GM12878 (cell line): ENCODE data around the gene CBLN1. TPM values are rescaled to one million over a fixed set of nuclear protein-coding genes. Genes with fewer than 3 reads are reported as not detected.

Source experiments
- ATAC-seq: fragments of 200-7000 bp; cut with Tn5 transposase; 3 replicates; pipeline ENCODE4 v1.9.1; 2020; ENCODE audit warnings: mild to moderate bottlenecking, moderate library complexity
- BruUV-seq: library from RNA; stranded (reverse); fragments of 400-500 nt; replicated peaks from 2 replicates; lab custom pipeline; 2021; lab: Mats Ljungman, UMichigan
- CTCF ChIA-PET: fragments of 300-600 bp; sonication (Branson Sonifier 250); formaldehyde crosslinking; extraction: SDS; loops from one replicate; lab custom pipeline; 2021; ENCODE audit warnings: inconsistent platforms; lab: Yijun Ruan, JAX
- POLR2A ChIA-PET: fragments of 350-600 bp; formaldehyde crosslinking; extraction: SDS; loops from one replicate; lab custom pipeline; 2021; ENCODE audit warnings: inconsistent platforms; lab: Charles Lee
- RAD21 ChIA-PET: fragments of 300-600 bp; sonication (Branson Sonifier 250); formaldehyde crosslinking; loops from one replicate; lab custom pipeline; 2023; ENCODE audit warnings: antibody characterized with exemption; ENCODE audit not compliant: unreplicated experiment; lab: Charles Lee
- SMC1A ChIA-PET: fragments of 300-600 bp; sonication (Branson Sonifier 250); formaldehyde crosslinking; loops from one replicate; lab custom pipeline; 2023; ENCODE audit not compliant: unreplicated experiment, uncharacterized antibody; lab: Charles Lee
- DNase-seq: peaks from one replicate; pipeline ENCODE4 v3.0.0-alpha.2; 2011; ENCODE audit warnings: low read depth, low spot score
- FAIRE-seq: peaks from 3 replicates; lab custom pipeline; 2011; peaks lifted over from hg19 to GRCh38; lab: Jason Lieb, UNC
- H2AFZ ChIP-seq: 2 replicates; pipeline ENCODE4 v1.6.0; 2011; ENCODE audit warnings: low read depth, low read length, control low read depth; ENCODE audit not compliant: control insufficient read depth
- H3K27ac ChIP-seq: 2 replicates; pipeline ENCODE4 v1.5.1; 2011; ENCODE audit warnings: control low read depth; ENCODE audit not compliant: control insufficient read depth, insufficient read depth
- H3K27me3 ChIP-seq, 2 experiments: replicated peaks in 1 of 2; 2 replicates each; pipeline versions ENCODE4 v1.6.0 to v1.6.1; 2011; ENCODE audit warnings: low read length in 1 of 2; ENCODE audit not compliant: control insufficient read depth in 2 of 2, insufficient read depth in 2 of 2
- H3K36me3 ChIP-seq, 2 experiments: 2 replicates each; pipeline ENCODE4 v1.5.1; 2011; ENCODE audit warnings: low read length in 1 of 2; ENCODE audit not compliant: control insufficient read depth in 2 of 2, insufficient read depth in 2 of 2
- H3K4me1 ChIP-seq: 2 replicates; pipeline ENCODE4 v1.6.1; 2011; ENCODE audit warnings: mild to moderate bottlenecking, low read length, moderate library complexity, mixed read lengths; ENCODE audit not compliant: control insufficient read depth, insufficient read depth
- H3K4me2 ChIP-seq: 2 replicates; pipeline ENCODE4 v1.6.0; 2011; ENCODE audit warnings: control low read depth; ENCODE audit not compliant: control insufficient read depth, insufficient read depth
- H3K4me3 ChIP-seq: fragments of 200-600 bp; sonication (generic); 2 replicates; pipeline ENCODE4 v1.5.1; 2016
- H3K79me2 ChIP-seq: 2 replicates; pipeline ENCODE4 v1.6.0; 2011; ENCODE audit warnings: low read length; ENCODE audit not compliant: control insufficient read depth, insufficient read depth
- H3K9ac ChIP-seq: 2 replicates; pipeline ENCODE4 v1.8.0; 2011; ENCODE audit warnings: low read length, control low read depth, mixed read lengths; ENCODE audit not compliant: control insufficient read depth, insufficient read depth
- H3K9me3 ChIP-seq: replicated peaks from 3 replicates; pipeline ENCODE4 v1.5.1; 2011; ENCODE audit warnings: mild to moderate bottlenecking, low read length; ENCODE audit not compliant: control insufficient read depth, insufficient read depth
- H4K20me1 ChIP-seq: 2 replicates; pipeline ENCODE4 v1.6.0; 2011; ENCODE audit not compliant: control insufficient read depth, insufficient read depth
- ATF7 ChIP-seq: fragments of 450-650 bp; IDR thresholded peaks from 2 replicates; pipeline ENCODE4 v1.6.1; 2016; ENCODE audit warnings: low read depth, mild to moderate bottlenecking
- CREB1 ChIP-seq: IDR thresholded peaks from 2 replicates; pipeline ENCODE4 v1.6.1; 2012; ENCODE audit warnings: low read depth, mild to moderate bottlenecking, inconsistent platforms
- CTCF ChIP-seq, 3 experiments: IDR thresholded peaks in 2 of 3; conservative IDR thresholded peaks in 1 of 3; 2 replicates each; pipeline ENCODE4 v1.5.1; 2011; ENCODE audit warnings: low read depth in 3 of 3, low read length in 3 of 3, mild to moderate bottlenecking in 3 of 3, control low read depth in 2 of 3, moderate library complexity in 2 of 3, inconsistent platforms in 1 of 3, mixed read lengths in 1 of 3; ENCODE audit not compliant: control insufficient read depth in 2 of 3, insufficient read depth in 1 of 3; ENCODE audit errors: extremely low read depth in 1 of 3
- EZH2 ChIP-seq: IDR thresholded peaks from 2 replicates; pipeline ENCODE4 v1.6.1; 2012; ENCODE audit warnings: low read depth, mild to moderate bottlenecking, control low read depth, inconsistent platforms, low read length, borderline replicate concordance; ENCODE audit not compliant: control insufficient read depth
- SPI1 ChIP-seq: IDR thresholded peaks from 2 replicates; pipeline ENCODE4 v1.6.1; 2011; ENCODE audit warnings: low read depth, mild to moderate bottlenecking, low read length, moderate library complexity, borderline replicate concordance; ENCODE audit not compliant: insufficient read depth
- SUZ12 ChIP-seq: fragments of 200-600 bp; sonication (generic); IDR thresholded peaks from one replicate; pipeline ENCODE4 v1.6.1; 2018; ENCODE audit warnings: antibody characterized with exemption, mild to moderate bottlenecking; ENCODE audit not compliant: unreplicated experiment
- ZNF592 ChIP-seq: fragments of 450-650 bp; IDR thresholded peaks from 2 replicates; pipeline ENCODE4 v1.6.1; 2017; ENCODE audit warnings: mild to moderate bottlenecking, moderate library complexity
- WGBS: methylation state at CpG from one replicate; pipeline ENCODE4 v1.1.6; 2016; ENCODE audit warnings: low lambda C conversion rate; ENCODE audit not compliant: insufficient replicate concordance, insufficient coverage; ENCODE audit errors: missing lambda C conversion rate; 5-methylcytosine and 5-hydroxymethylcytosine counted together
- in situ Hi-C: fragments of 300-500 bp; cut with MboI; formaldehyde crosslinking; loops from 9 replicates; pipeline ENCODE4 v1.14.3; 2018; ENCODE audit warnings: mixed read lengths
- intact Hi-C: fragments of 100-400 bp; cut with micrococcal nuclease; formaldehyde crosslinking; loops from one replicate; pipeline ENCODE4 v1.14.2; 2022; ENCODE audit not compliant: unreplicated experiment
- polyA plus RNA-seq, 11 experiments: library from polyadenylated mRNA; depleted of rRNA in 4 of 11; unstranded in 6 of 11; stranded (reverse) in 5 of 11; fragments of >200 nt; fragmentation: Nextera tagmentation in 4 of 11; fragmentation: Illumina TruSeq in 1 of 11; extraction: Ambion mirVana in 4 of 11; extraction: Trizol in 1 of 11; gene quantifications; 1 replicate in 1 of 11; 2 replicates in 10 of 11; pipeline versions ENCODE4 v1.2.1 to v1.2.3, GENCODE V29; 2011 to 2016; ENCODE audit warnings: inconsistent platforms in 2 of 11, missing spikeins in 2 of 11, low read depth in 1 of 11
- total RNA-seq, 4 experiments: library from RNA; depleted of rRNA in 3 of 4; stranded (reverse); fragments of >200 nt in 3 of 4; fragmentation: Illumina TruSeq in 1 of 4; extraction: Trizol in 1 of 4; gene quantifications; 2 replicates each; pipeline versions ENCODE4 v1.2.1 to v1.2.3, GENCODE V29; 2013 to 2021

CBLN1 gene
- total and polyA plus RNA-seq, 10 of the 15 experiments (the other 5 are each of a cell fraction or from before 2014, with no cell fraction given) = not detected

GRCh38 chr16:49260253-49260652 lies 21.4 kb downstream of the CBLN1 start:
- TF ChIP-seq EZH2 = no peak
- no peak for TF ChIP-seq SUZ12
- TF ChIP-seq SPI1 = no peak
- TF ChIP-seq CTCF (IDR thresholded peaks at IDR 0.05 in 2 of 3, conservative IDR thresholded peaks at IDR 0.05 in 1 of 3; ENCODE audit: control insufficient read depth in 2 of 3, extremely low read depth in 1 of 3, insufficient read depth in 1 of 3, low read depth in 3 of 3, low read length in 3 of 3) = no peak
- TF ChIP-seq ATF7 = no peak
- TF ChIP-seq CREB1 = no peak
- no peak for TF ChIP-seq ZNF592
- TF ChIP-seq, all 136 proteins: peak for 0
- FAIRE-seq (no peak), DNase-seq (no peak), ATAC-seq (no peak)
- Histone ChIP-seq H3K4me1 (no peaks in the 10 kb centered on the region), H4K20me1 (no peaks in the 10 kb centered on the region), H3K27me3 (no peaks in the 10 kb centered on the region), H3K9me3 (no peaks in the 10 kb centered on the region), H2AFZ (no peak overlapping the region), H3K9ac (no peak overlapping the region), H3K36me3 (no peaks in the 10 kb centered on the region), H3K79me2 (no peaks in the 10 kb centered on the region), H3K4me3 (no peak overlapping the region), H3K27ac (no peak overlapping the region), H3K4me2 (no peak overlapping the region)
- in situ Hi-C loops (no loop called here), intact Hi-C loops (no loop called here)
- no TSS peak for BruUV-seq
- ChIA-PET SMC1A (no interaction called here), CTCF (no interaction called here), RAD21 (no interaction called here), POLR2A (no interaction called here)
- WGBS = 0% methylated on average over 3 of the region's 3 CpGs
